Gastrocnemius medialis (tissue), 4 donors: ENCODE results near the gene KDM3A.

Source experiments
- CTCF ChIP-seq, 5 experiments: fragments of 450-650 bp in 3 of 5; fragments of 200-600 bp in 2 of 5; sonication (generic) in 2 of 5; IDR thresholded peaks in 4 of 5; conservative IDR thresholded peaks in 1 of 5; 1 replicate in 4 of 5; 2 replicates in 1 of 5; pipeline ENCODE4 v1.5.1; 2016 to 2019; ENCODE audit warnings: antibody characterized with exemption in 5 of 5, mild to moderate bottlenecking in 3 of 5, moderate library complexity in 3 of 5
- POLR2A ChIP-seq, 2 donors: fragments of 450-650 bp; IDR thresholded peaks; one replicate each; pipeline ENCODE4 v1.6.1; 2017; ENCODE audit warnings: antibody characterized with exemption in 2 of 2, mild to moderate bottlenecking in 2 of 2, moderate library complexity in 2 of 2

GRCh38 chr2:86464652-86465051 lies 23.5 kb downstream of the KDM3A start:
- TF ChIP-seq CTCF (IDR thresholded peaks at IDR 0.05 in 4 of 5, conservative IDR thresholded peaks at IDR 0.05 in 1 of 5) (no peak), POLR2A (IDR thresholded peaks at IDR 0.05) (no peak)
